A549 (cell line): Measurements from ENCODE around the gene ZNF699.

ENCODE experiments used
- HOXA7 ChIP-seq: fragments of 250-450 bp; sonication (Bioruptor Pico); IDR thresholded peaks from 2 replicates; pipeline ENCODE4 v1.5.0; 2020; ENCODE audit warnings: mild to moderate bottlenecking, moderate library complexity
- TF ChIP-seq, protein P1 (sequence below): IDR thresholded peaks from 2 replicates; pipeline ENCODE4 v1.6.1; 2012

- TF ChIP-seq, protein P1, sequence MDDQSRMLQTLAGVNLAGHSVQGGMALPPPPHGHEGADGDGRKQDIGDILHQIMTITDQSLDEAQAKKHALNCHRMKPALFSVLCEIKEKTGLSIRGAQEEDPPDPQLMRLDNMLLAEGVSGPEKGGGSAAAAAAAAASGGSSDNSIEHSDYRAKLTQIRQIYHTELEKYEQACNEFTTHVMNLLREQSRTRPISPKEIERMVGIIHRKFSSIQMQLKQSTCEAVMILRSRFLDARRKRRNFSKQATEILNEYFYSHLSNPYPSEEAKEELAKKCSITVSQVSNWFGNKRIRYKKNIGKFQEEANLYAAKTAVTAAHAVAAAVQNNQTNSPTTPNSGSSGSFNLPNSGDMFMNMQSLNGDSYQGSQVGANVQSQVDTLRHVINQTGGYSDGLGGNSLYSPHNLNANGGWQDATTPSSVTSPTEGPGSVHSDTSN = no peak
- TF ChIP-seq HOXA7 (CRISPR knock-in tag) = no peak
These were observed 42.9 kb upstream of the ZNF699 start for GRCh38 chr19:9352505-9352904.
